Measurements from ENCODE around the gene DRGX.

The DRGX gene

DNA sequence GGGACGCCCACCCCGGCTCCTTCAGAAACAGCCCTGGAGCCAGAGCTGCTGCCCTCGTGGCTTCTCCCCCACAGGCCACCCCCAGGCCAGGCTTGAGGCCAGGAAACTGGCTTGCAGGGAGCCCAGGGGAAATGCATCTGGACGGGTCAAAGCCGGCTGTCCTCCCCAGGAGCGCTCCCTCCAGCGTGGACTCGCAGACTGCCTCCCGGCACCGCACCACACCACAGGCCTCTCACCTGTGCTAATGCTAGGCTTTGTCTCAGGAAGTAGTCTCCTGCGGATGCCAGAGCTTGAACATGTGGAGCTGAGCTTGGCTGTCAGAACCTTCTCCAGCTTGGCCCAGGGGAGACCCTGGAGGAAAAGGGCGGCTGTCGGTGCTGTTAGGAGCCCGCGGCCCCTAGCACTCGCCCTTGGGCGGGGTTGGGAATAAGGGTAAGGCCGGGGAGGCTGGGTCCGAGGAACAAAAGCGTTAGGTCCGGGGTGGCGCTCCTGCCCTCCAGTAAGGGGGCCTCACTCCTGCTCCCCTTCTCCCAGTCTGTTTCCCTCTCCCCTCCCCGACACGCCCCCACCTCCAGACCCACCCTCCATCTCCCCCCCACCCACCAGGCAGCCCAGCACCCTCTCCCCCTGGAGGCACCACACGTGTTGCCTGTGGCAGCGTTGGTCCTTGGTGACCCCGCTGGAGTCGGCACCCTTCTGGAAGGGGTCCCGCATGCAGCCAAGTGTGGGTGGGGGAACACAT is 21.6 kb upstream of the DRGX start (continued):
- TF ChIP-seq, protein P1, sequence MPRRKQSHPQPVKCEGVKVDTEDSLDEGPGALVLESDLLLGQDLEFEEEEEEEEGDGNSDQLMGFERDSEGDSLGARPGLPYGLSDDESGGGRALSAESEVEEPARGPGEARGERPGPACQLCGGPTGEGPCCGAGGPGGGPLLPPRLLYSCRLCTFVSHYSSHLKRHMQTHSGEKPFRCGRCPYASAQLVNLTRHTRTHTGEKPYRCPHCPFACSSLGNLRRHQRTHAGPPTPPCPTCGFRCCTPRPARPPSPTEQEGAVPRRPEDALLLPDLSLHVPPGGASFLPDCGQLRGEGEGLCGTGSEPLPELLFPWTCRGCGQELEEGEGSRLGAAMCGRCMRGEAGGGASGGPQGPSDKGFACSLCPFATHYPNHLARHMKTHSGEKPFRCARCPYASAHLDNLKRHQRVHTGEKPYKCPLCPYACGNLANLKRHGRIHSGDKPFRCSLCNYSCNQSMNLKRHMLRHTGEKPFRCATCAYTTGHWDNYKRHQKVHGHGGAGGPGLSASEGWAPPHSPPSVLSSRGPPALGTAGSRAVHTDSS (tag by site-specific recombination; IDR thresholded peaks at IDR 0.05): no peak
- TF ChIP-seq ZNF660 (tag by site-specific recombination; IDR thresholded peaks at IDR 0.05): no peak
- no peak for TF ChIP-seq ZNF701 (tag by site-specific recombination; IDR thresholded peaks at IDR 0.05)
- TF ChIP-seq, protein P2, sequence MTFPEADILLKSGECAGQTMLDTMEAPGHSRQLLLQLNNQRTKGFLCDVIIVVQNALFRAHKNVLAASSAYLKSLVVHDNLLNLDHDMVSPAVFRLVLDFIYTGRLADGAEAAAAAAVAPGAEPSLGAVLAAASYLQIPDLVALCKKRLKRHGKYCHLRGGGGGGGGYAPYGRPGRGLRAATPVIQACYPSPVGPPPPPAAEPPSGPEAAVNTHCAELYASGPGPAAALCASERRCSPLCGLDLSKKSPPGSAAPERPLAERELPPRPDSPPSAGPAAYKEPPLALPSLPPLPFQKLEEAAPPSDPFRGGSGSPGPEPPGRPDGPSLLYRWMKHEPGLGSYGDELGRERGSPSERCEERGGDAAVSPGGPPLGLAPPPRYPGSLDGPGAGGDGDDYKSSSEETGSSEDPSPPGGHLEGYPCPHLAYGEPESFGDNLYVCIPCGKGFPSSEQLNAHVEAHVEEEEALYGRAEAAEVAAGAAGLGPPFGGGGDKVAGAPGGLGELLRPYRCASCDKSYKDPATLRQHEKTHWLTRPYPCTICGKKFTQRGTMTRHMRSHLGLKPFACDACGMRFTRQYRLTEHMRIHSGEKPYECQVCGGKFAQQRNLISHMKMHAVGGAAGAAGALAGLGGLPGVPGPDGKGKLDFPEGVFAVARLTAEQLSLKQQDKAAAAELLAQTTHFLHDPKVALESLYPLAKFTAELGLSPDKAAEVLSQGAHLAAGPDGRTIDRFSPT (tag by site-specific recombination; IDR thresholded peaks at IDR 0.05): no peak

DNA sequence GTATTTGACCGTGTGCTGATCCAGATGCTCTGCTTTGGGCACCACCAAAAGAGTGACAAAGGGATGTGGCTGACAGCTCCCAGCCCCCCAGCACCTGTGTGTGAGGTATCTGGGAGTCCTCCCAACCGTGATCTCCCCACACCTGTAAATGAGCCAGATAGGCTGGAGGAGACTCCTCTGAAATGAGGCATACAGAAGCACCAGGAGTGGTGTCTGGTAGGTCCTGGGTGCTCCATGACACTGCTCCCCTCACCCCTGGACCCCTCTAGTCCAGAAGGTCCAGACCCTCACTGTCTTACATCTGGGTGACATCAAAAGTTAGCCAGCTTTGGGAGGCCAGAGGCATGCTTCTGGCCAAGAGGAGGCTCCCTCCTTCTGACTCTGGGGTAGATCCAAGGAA is 20.0 kb upstream of the DRGX start:
- TF ChIP-seq SCRT1 (tag by site-specific recombination; IDR thresholded peaks at IDR 0.05; ENCODE audit: borderline replicate concordance) (no peak), ZNF830 (tag by site-specific recombination; IDR thresholded peaks at IDR 0.05; ENCODE audit: low read depth) (no peak), ZBTB7A (tag by site-specific recombination; IDR thresholded peaks at IDR 0.05; ENCODE audit: low read depth) (no peak), ZNF48 (tag by site-specific recombination; IDR thresholded peaks at IDR 0.05) (no peak), ZNF416 (tag by site-specific recombination; IDR thresholded peaks at IDR 0.05) (no peak), GLI2 (tag by site-specific recombination; IDR thresholded peaks at IDR 0.05; ENCODE audit: borderline replicate concordance, low read depth) (no peak), ZNF549 (tag by site-specific recombination; IDR thresholded peaks at IDR 0.05) (no peak), ZNF404 (tag by site-specific recombination; IDR thresholded peaks at IDR 0.05) (no peak), ZNF221 (tag by site-specific recombination; IDR thresholded peaks at IDR 0.05; ENCODE audit: borderline replicate concordance) (no peak)
- TF ChIP-seq, protein P3, sequence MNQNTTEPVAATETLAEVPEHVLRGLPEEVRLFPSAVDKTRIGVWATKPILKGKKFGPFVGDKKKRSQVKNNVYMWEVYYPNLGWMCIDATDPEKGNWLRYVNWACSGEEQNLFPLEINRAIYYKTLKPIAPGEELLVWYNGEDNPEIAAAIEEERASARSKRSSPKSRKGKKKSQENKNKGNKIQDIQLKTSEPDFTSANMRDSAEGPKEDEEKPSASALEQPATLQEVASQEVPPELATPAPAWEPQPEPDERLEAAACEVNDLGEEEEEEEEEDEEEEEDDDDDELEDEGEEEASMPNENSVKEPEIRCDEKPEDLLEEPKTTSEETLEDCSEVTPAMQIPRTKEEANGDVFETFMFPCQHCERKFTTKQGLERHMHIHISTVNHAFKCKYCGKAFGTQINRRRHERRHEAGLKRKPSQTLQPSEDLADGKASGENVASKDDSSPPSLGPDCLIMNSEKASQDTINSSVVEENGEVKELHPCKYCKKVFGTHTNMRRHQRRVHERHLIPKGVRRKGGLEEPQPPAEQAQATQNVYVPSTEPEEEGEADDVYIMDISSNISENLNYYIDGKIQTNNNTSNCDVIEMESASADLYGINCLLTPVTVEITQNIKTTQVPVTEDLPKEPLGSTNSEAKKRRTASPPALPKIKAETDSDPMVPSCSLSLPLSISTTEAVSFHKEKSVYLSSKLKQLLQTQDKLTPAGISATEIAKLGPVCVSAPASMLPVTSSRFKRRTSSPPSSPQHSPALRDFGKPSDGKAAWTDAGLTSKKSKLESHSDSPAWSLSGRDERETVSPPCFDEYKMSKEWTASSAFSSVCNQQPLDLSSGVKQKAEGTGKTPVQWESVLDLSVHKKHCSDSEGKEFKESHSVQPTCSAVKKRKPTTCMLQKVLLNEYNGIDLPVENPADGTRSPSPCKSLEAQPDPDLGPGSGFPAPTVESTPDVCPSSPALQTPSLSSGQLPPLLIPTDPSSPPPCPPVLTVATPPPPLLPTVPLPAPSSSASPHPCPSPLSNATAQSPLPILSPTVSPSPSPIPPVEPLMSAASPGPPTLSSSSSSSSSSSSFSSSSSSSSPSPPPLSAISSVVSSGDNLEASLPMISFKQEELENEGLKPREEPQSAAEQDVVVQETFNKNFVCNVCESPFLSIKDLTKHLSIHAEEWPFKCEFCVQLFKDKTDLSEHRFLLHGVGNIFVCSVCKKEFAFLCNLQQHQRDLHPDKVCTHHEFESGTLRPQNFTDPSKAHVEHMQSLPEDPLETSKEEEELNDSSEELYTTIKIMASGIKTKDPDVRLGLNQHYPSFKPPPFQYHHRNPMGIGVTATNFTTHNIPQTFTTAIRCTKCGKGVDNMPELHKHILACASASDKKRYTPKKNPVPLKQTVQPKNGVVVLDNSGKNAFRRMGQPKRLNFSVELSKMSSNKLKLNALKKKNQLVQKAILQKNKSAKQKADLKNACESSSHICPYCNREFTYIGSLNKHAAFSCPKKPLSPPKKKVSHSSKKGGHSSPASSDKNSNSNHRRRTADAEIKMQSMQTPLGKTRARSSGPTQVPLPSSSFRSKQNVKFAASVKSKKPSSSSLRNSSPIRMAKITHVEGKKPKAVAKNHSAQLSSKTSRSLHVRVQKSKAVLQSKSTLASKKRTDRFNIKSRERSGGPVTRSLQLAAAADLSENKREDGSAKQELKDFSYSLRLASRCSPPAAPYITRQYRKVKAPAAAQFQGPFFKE (tag by site-specific recombination; IDR thresholded peaks at IDR 0.05; ENCODE audit: borderline replicate concordance): no peak
- TF ChIP-seq, protein P4, sequence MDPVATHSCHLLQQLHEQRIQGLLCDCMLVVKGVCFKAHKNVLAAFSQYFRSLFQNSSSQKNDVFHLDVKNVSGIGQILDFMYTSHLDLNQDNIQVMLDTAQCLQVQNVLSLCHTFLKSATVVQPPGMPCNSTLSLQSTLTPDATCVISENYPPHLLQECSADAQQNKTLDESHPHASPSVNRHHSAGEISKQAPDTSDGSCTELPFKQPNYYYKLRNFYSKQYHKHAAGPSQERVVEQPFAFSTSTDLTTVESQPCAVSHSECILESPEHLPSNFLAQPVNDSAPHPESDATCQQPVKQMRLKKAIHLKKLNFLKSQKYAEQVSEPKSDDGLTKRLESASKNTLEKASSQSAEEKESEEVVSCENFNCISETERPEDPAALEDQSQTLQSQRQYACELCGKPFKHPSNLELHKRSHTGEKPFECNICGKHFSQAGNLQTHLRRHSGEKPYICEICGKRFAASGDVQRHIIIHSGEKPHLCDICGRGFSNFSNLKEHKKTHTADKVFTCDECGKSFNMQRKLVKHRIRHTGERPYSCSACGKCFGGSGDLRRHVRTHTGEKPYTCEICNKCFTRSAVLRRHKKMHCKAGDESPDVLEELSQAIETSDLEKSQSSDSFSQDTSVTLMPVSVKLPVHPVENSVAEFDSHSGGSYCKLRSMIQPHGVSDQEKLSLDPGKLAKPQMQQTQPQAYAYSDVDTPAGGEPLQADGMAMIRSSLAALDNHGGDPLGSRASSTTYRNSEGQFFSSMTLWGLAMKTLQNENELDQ (tag by site-specific recombination; IDR thresholded peaks at IDR 0.05; ENCODE audit: low read depth): no peak
- H3K4me1 ChIP-seq (ENCODE audit: control insufficient read depth, insufficient read depth, low read length): no peaks in the 10 kb centered on the region
- H3K27ac ChIP-seq (ENCODE audit: extremely low read depth, low read depth, low read length): no peak overlapping the region
- no peak overlapping the region for H3K4me3 ChIP-seq (ENCODE audit: low read depth, low read length)
- no peaks in the 10 kb centered on the region for H3K36me3 ChIP-seq (ENCODE audit: control insufficient read depth in 2 of 2, insufficient read depth in 1 of 2, low read length in 2 of 2)
- CTCF ChIA-PET: interaction anchor here (1.9 kb wide), 1 partner anchor 96 kb away, joined by 6 read pairs; no protein-coding TSS in a partner anchor
- POLR2A ChIA-PET: no interaction called here
- no peaks in the 10 kb centered on the region for H3K9me3 ChIP-seq (ENCODE audit: control insufficient read depth, insufficient read depth, low read depth, low read length)

All from HEK293 (cell line).